NT2/D1 (cell line): ENCODE measurements around the gene CCL26.
"Not testable (repeated sequence)": the region's sequence is repeated elsewhere in the genome, so short reads cannot be mapped to it uniquely, and the experiment has no call there.

Source experiments
- DNase-seq: peaks from one replicate; pipeline ENCODE4 v3.0.0-alpha.2; 2011; ENCODE audit warnings: low read depth, low spot score
- H3K27me3 ChIP-seq: 2 replicates; pipeline ENCODE4 v1.6.0; 2011; ENCODE audit warnings: mild to moderate bottlenecking; ENCODE audit not compliant: insufficient read length, insufficient read depth
- H3K36me3 ChIP-seq: 2 replicates; pipeline ENCODE4 v1.6.1; 2011; ENCODE audit warnings: mild to moderate bottlenecking, low read length, mixed read lengths; ENCODE audit not compliant: insufficient read depth, insufficient read length
- H3K4me1 ChIP-seq: 2 replicates; pipeline ENCODE4 v1.5.1; 2011; ENCODE audit not compliant: insufficient read depth, insufficient read length
- H3K4me3 ChIP-seq: 2 replicates; pipeline ENCODE4 v1.5.1; 2011; ENCODE audit warnings: low read depth; ENCODE audit not compliant: insufficient read length
- H3K9ac ChIP-seq: 2 replicates; pipeline ENCODE4 v1.6.0; 2011; ENCODE audit warnings: low read depth; ENCODE audit not compliant: insufficient read length
- H3K9me3 ChIP-seq: 2 replicates; pipeline ENCODE4 v1.5.1; 2011; ENCODE audit warnings: mild to moderate bottlenecking, low read length; ENCODE audit not compliant: insufficient read depth
- SUZ12 ChIP-seq: IDR thresholded peaks from 2 replicates; pipeline ENCODE4 v1.6.1; 2011; ENCODE audit not compliant: insufficient read length, insufficient read depth; ENCODE audit errors: extremely low read depth
- YY1 ChIP-seq: IDR thresholded peaks from 2 replicates; pipeline ENCODE4 v1.6.1; 2011; ENCODE audit not compliant: insufficient read length, insufficient read depth
- ZNF274 ChIP-seq: IDR thresholded peaks from 2 replicates; pipeline ENCODE4 v1.6.1; 2011; ENCODE audit warnings: mild to moderate bottlenecking, low read depth, low read length

The CCL26 gene

DNA sequence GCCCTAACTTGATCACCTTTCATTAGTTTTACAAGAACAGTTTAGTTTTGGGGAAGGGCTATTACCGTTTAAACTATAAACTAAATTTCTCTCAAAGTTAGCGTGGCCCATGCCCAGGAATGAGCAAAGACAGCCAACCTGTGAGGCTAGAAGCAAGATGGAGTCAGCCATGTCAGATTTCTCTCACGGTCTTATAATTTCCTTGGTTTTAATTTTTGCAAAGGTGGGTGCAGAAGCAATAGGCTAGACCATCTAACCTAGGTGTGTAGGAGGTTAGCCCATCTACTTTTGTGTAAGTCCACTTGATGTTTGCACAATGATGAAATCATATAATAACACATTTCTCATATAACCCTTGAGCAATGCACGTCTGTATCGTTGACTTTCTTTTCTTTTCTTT, 32.7 kb upstream of the CCL26 start:
- Histone ChIP-seq H3K9me3 (peaks cover 15% of the 10 kb centered on the region), H3K27me3 (no peaks in the 10 kb centered on the region), H3K36me3 (peaks cover 4% of the 10 kb centered on the region), H3K4me3 (no peak overlapping the region), H3K9ac (no peak overlapping the region), H3K4me1 (peaks cover 3% of the 10 kb centered on the region)
- DNase-seq = no peak
- no peak for TF ChIP-seq YY1
- TF ChIP-seq ZNF274 = no peak
- TF ChIP-seq SUZ12 = no peak

DNA sequence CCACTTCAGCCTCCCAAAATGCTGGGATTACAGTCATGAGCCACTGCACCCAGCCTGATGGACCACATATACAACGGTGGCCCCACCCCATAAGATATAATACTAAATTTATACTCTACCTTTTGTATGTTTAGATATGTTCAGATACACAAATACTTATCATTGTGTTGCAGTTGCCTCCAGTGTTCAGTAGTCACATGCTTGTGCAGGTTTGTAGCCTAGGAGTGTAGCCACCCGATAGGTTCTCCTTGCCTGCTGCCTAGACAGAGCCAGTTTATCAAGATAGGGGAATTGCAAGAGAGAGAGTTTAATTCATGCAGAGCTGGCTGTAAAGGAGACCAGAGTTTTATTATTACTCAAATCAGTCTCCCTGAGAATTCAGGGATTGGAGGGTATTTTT, 32.0 kb upstream of the CCL26 start:
- H3K4me1 ChIP-seq = peaks cover 3% of the 10 kb centered on the region
- DNase-seq = no peak
- no peak overlapping the region for H3K9ac ChIP-seq
- peaks cover 6% of the 10 kb centered on the region for H3K36me3 ChIP-seq
- TF ChIP-seq SUZ12 (no peak), ZNF274 (no peak), YY1 (no peak)
- H3K9me3 ChIP-seq = peaks cover 15% of the 10 kb centered on the region
- H3K27me3 ChIP-seq = no peaks in the 10 kb centered on the region
- no peak overlapping the region for H3K4me3 ChIP-seq

DNA sequence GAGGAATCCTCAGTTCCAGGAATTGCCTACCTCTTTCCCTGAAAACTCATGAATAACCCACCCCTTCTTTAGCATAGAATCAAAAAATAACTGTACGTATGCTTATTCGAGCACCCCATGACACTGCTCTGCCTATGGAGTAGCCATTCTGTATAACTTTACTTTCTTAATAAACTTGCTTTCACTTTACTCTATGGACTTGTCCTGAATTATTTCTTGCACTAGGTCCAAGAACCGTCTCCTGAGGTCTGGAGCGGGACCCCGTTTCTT, 30.5 kb upstream of the CCL26 start:
- Histone ChIP-seq H3K36me3 (peaks cover 6% of the 10 kb centered on the region), H3K4me1 (peaks cover 3% of the 10 kb centered on the region), H3K27me3 (no peaks in the 10 kb centered on the region), H3K9me3 (peaks cover 14% of the 10 kb centered on the region), H3K9ac (no peak overlapping the region), H3K4me3 (no peak overlapping the region)
- DNase-seq = no peak
- TF ChIP-seq ZNF274 (no peak), YY1 (no peak), SUZ12 (no peak)

DNA sequence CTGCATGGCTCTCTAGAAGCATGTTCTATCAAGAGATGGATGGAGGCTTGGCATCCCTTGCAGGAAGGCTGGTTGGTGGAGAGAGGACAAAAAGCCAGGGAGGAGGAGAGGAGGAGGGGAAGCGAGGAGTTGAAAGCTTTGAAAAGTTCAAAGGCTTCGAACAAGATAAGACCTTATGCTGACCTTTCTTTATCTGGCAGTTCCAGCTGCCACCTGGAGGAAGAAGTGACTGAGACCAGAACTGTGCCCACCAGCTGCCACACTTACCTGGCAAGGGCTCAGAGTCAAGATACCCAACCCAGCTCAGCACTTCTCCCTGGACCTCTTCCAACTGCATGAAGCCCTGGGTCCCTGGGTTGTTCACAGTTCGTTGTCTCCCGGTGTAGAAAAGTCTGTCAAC, 26.8 kb upstream of the CCL26 start:
- Histone ChIP-seq H3K4me1 (peaks cover 6% of the 10 kb centered on the region), H3K4me3 (no peak overlapping the region), H3K9ac (no peak overlapping the region), H3K36me3 (peaks cover 6% of the 10 kb centered on the region), H3K9me3 (no peaks in the 10 kb centered on the region), H3K27me3 (no peaks in the 10 kb centered on the region)
- DNase-seq = no peak
- TF ChIP-seq ZNF274 = no peak
- TF ChIP-seq YY1 = no peak
- TF ChIP-seq SUZ12 = no peak

DNA sequence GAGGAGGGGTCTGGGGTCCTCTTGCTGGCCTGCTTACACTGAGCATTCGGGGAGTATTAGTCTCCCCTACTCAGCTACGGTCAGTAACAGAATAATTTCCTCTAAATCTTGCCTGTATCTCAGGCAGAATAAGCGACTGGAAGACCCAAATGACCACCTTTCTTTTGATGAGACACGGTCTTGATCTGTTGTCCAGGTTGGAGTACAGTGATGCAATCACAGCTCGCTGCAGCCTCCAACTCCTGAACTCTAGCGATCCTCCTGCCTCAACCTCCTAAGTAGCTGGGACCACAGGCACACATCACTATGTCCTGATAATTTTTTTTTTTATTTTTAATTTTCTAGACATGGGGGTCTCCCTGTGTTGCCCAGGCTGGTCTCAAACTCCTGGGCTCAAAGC, 24.4 kb upstream of the CCL26 start:
- Histone ChIP-seq H3K36me3 (peaks cover 6% of the 10 kb centered on the region), H3K9me3 (no peaks in the 10 kb centered on the region), H3K9ac (no peak overlapping the region), H3K4me1 (peaks cover 6% of the 10 kb centered on the region), H3K4me3 (no peak overlapping the region), H3K27me3 (no peaks in the 10 kb centered on the region)
- DNase-seq = no peak
- TF ChIP-seq ZNF274 = no peak
- no peak for TF ChIP-seq YY1

DNA sequence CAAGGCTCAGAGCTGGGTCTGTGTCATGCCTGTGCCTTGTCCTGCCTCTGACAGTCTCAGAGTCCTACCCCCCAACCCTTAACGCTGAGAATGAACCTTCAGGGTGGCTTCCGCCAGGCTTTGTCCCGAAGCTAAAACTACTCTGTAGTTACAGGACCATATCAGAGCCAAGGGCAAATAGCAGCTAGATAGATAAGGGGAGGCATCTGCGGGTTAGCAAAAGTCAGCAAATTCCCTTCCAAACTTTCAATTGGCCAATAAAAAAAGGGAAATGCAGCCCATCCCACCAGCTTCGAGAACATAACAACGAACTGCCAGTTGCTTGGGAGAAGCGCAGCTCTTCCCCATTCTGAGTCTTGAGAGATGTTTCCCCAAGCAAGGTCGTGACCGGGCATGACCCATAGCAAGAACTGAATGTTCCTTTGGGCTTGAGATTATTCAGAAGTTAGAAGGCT, 23.8 kb upstream of the CCL26 start:
- H3K27me3 ChIP-seq = no peaks in the 10 kb centered on the region
- H3K36me3 ChIP-seq = peaks cover 6% of the 10 kb centered on the region
- H3K4me3 ChIP-seq = no peak overlapping the region
- H3K9me3 ChIP-seq = no peaks in the 10 kb centered on the region
- no peak for DNase-seq
- no peak overlapping the region for H3K9ac ChIP-seq
- no peak for TF ChIP-seq SUZ12
- no peak for TF ChIP-seq ZNF274
- no peak for TF ChIP-seq YY1
- H3K4me1 ChIP-seq = peaks cover 6% of the 10 kb centered on the region

DNA sequence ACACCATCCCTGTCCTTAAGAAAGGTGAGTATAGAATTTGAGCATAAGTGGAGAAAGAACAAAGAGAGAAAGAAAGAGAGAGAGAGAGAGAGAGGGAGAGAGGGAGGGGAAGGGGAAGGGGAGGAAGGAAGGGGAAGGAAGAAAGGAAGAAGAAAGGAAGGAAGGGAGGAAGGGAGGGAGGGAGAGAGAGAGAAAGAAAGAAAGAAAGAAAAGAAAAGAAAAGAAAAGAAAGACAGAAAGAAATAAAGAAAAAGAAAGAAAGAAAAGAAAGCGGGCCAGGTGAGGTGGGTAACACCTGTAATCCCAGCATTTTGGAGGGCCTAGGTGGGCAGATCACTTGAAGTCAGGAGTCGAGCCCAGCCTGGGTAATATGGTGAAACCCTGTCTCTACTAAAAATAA, 21.7 kb upstream of the CCL26 start:
- TF ChIP-seq YY1 (no peak), ZNF274 (no peak), SUZ12 (no peak)
- Histone ChIP-seq H3K9me3 (no peaks in the 10 kb centered on the region), H3K4me1 (peaks cover 5% of the 10 kb centered on the region), H3K9ac (no peak overlapping the region), H3K27me3 (no peaks in the 10 kb centered on the region), H3K36me3 (no peaks in the 10 kb centered on the region), H3K4me3 (no peak overlapping the region)
- DNase-seq = no peak

DNA sequence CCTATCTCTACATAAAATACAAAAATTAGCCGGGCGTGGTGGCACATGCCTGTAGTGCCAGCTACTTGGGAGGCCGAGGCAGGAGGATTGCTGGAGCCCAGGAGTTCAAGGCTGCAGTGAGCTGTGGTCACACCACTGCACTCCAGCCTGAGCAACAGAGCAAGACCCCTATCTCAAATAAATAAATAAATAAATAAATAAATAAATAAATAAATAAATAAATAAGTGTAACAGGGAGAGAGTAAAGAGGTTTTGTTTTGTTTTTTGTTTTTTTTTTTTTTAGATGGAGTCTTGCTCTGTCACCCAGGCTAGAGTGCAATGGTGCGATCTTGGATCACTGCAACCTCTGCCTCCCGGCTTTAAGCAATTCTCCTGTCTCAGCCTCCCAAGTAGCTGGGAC, 20.6 kb upstream of the CCL26 start:
- not testable (repeated sequence) for H3K9me3 ChIP-seq, H3K36me3 ChIP-seq, H3K27me3 ChIP-seq, DNase-seq, H3K9ac ChIP-seq, H3K4me3 ChIP-seq, H3K4me1 ChIP-seq
